D721Med (cell line): Measurements from ENCODE around the gene KRTAP15-1.

Experiments used
- DNase-seq: peaks from one replicate; pipeline ENCODE4 v3.0.0; 2011; ENCODE audit warnings: low spot score; ENCODE audit not compliant: insufficient read length
- FAIRE-seq: peaks from 2 replicates; lab custom pipeline; 2011; peaks lifted over from hg19 to GRCh38; lab: Jason Lieb, UNC
- TF ChIP-seq, protein P1 (sequence below): IDR thresholded peaks from 2 replicates; pipeline ENCODE4 v1.5.1; 2012; ENCODE audit warnings: mild to moderate bottlenecking, control low read depth; ENCODE audit not compliant: insufficient read depth; ENCODE audit errors: missing control alignments

KRTAP15-1 gene

GRCh38 chr21:30430170-30430655 is 9.9 kb upstream of the KRTAP15-1 start, which contains the start of gene KRTAP13-4:
Gene KRTAP13-4 (plus strand): TSS chr21:30430220. CDS start chr21:30430276, 56 bp downstream.
- no peak for DNase-seq
- TF ChIP-seq, protein P1, sequence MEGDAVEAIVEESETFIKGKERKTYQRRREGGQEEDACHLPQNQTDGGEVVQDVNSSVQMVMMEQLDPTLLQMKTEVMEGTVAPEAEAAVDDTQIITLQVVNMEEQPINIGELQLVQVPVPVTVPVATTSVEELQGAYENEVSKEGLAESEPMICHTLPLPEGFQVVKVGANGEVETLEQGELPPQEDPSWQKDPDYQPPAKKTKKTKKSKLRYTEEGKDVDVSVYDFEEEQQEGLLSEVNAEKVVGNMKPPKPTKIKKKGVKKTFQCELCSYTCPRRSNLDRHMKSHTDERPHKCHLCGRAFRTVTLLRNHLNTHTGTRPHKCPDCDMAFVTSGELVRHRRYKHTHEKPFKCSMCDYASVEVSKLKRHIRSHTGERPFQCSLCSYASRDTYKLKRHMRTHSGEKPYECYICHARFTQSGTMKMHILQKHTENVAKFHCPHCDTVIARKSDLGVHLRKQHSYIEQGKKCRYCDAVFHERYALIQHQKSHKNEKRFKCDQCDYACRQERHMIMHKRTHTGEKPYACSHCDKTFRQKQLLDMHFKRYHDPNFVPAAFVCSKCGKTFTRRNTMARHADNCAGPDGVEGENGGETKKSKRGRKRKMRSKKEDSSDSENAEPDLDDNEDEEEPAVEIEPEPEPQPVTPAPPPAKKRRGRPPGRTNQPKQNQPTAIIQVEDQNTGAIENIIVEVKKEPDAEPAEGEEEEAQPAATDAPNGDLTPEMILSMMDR: no peak
- no peak for FAIRE-seq

GRCh38 chr21:30434033-30434631 is 5.9 kb upstream of the KRTAP15-1 start:
- DNase-seq: no peak
- peak; percentile 41 for FAIRE-seq
- TF ChIP-seq, protein P1: peak; percentile 43

DNA sequence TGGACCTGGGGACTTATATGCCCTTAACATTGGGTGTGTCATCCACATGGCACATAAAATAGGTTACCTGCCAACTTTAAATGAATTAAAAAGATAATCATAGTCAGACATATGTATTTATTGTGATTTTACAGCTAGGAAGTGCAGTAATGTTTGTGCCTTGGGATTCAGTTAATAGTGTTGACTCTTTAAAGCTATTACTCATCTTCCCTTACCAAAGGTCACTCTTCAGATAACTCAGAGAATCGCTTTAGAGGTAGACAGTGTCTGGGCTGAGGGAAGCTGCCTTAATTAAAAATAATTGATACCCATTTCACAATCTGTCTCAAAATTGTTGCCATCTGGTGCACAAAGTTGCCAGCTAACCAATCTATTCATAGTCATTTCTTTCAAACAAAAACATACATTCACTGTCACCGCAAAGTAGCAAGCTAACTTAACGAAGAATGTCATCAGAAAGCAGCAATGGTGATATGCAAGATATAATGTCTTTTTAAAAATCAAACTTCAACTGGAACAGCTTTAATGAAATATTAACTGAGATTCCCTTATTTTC is 3.0 kb upstream of the KRTAP15-1 start:
- DNase-seq (no peak), FAIRE-seq (peak; percentile 11)
- TF ChIP-seq, protein P1: no peak

DNA sequence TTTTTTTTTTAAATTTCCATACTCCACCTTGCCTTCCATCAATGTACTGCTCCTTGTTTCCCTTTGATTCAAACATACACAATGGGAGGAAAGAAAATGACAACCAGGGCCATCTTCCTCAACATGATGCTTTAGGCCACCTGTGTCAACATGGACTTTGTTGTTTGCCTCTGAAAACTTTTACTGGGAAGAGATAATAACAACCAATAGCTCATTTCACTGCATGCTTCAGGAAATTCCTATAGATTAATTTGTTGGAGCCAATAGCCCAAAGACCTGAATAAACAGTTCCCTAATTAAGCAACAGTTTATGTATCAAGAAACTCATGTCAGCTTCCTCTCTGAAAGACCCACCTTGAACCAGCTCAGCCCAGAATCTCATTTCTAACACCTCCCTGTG is 3.2 kb downstream of the KRTAP15-1 start:
- TF ChIP-seq, protein P1: no peak
- DNase-seq (no peak), FAIRE-seq (no peak)

- FAIRE-seq: no peak
- TF ChIP-seq, protein P1: no peak
- no peak for DNase-seq
Observed at GRCh38 chr21:30444204-30444603, 4.1 kb downstream of the KRTAP15-1 start.

DNA sequence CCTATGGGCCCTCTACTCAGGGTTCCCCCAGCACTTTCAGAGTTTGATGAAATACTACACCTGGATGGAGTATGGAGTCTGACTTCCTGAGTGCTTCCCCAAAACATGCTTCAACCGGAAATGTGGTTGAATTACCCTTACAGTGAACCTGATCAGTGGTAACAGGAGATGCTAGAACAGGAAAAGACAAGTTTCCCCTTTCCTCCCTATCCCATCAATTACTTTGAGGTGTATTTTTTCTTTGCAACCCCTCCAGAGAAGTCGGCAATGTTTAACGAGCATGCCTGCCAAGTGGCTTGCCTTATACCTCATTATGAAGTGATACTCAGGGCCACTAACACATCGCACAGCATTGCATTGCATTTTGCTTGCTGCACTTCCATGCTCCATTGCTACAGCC is 7.0 kb downstream of the KRTAP15-1 start:
- TF ChIP-seq, protein P1: no peak
- no peak for DNase-seq
- FAIRE-seq: no peak

- TF ChIP-seq, protein P1: no peak
- no peak for DNase-seq
- FAIRE-seq: no peak
Observed at GRCh38 chr21:30448514-30448913, 8.4 kb downstream of the KRTAP15-1 start.
